Effector memory CD8-positive, alpha-beta T cell (primary cell): ENCODE measurements around the gene WDR19.

Experiments used
- ATAC-seq: fragments of 150-1000 bp; cut with Tn5 transposase; replicated peaks from 2 replicates; pipeline ENCODE4 v1.10.0; 2021; ENCODE audit warnings: mild to moderate bottlenecking, moderate library complexity
- DNase-seq, 3 experiments: peaks; one replicate each; pipeline ENCODE4 v3.0.0; 2021
- H3K27ac Mint-ChIP-seq, 2 donors: one replicate each; pipeline ENCODE4 v1.8.0; 2022; ENCODE audit warnings: mild to moderate bottlenecking in 2 of 2, mixed read lengths in 2 of 2, moderate library complexity in 2 of 2
- H3K27me3 Mint-ChIP-seq, 2 donors: one replicate each; pipeline ENCODE4 v1.8.0; 2022; ENCODE audit warnings: mixed read lengths in 2 of 2
- H3K36me3 Mint-ChIP-seq: one replicate; pipeline ENCODE4 v1.8.0; 2022; ENCODE audit warnings: mild to moderate bottlenecking, moderate library complexity, mixed read lengths; ENCODE audit not compliant: insufficient read depth
- H3K4me1 Mint-ChIP-seq, 2 donors: one replicate each; pipeline ENCODE4 v1.8.0; 2022; ENCODE audit warnings: low read depth in 2 of 2, mixed read lengths in 2 of 2
- H3K4me3 Mint-ChIP-seq, 2 donors: one replicate each; pipeline ENCODE4 v1.8.0; 2022; ENCODE audit warnings: mild to moderate bottlenecking in 2 of 2, mixed read lengths in 2 of 2, moderate library complexity in 2 of 2
- H3K9me3 Mint-ChIP-seq, 2 donors: one replicate each; pipeline ENCODE4 v1.8.0; 2022; ENCODE audit warnings: mixed read lengths in 2 of 2

WDR19 gene

GRCh38 chr4:39181520-39181904, 817 bp upstream of the WDR19 start:
- H3K27ac Mint-ChIP-seq = no peak overlapping the region
- DNase-seq (no peak), ATAC-seq (no peak)
- H3K4me1 Mint-ChIP-seq = no peaks in the 10 kb centered on the region
- H3K4me3 Mint-ChIP-seq = no peak overlapping the region
- H3K36me3 Mint-ChIP-seq = no peaks in the 10 kb centered on the region
- H3K27me3 Mint-ChIP-seq = peaks cover 0 to 19% of the 10 kb centered on the region in 2 donors
- no peaks in the 10 kb centered on the region for H3K9me3 Mint-ChIP-seq

DNA sequence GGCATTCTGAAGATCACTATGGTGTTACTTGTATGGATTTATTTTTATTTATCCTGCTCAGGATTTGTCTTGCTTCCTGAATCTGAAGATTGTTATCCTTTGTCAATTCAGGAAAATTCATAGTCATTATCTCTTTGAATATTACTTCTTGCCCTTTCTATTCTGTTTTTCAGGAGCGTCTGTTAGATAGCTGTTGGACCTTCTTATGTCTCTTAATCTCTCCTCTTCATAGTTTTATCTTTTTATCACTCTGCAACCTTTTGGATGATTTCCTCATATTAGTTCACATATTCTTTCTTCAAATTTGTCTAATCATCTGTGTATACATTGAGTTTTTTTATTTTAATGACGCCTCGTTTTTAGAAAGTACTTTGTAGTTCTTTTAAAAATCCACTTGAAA, 19.6 kb downstream of the WDR19 start:
- Mint-ChIP-seq H3K36me3 (peaks cover 6% of the 10 kb centered on the region), H3K4me3 (no peak overlapping the region), H3K27ac (no peak overlapping the region), H3K9me3 (no peaks in the 10 kb centered on the region), H3K4me1 (no peaks in the 10 kb centered on the region), H3K27me3 (no peaks in the 10 kb centered on the region)
- DNase-seq (no peak), ATAC-seq (no peak)

DNA sequence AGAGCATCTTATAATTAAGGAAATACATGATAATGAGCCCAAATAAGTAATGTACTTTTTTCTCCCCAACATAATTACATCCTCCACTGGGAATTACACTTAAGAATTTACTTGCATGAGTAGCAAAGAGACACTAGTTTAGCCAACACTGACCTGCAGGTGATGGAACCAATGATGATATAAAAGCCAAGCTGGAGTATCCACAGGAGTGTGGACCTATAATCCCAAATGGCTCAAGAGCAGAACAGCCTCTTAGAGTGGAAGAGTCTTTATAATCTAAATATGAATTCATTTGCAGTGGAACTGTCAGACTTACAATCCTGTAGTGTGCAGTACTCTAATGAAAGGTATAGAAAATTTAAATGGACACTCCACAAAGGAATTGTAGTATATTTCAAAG, 22.2 kb downstream of the WDR19 start:
- no peak for DNase-seq
- no peak overlapping the region for H3K4me3 Mint-ChIP-seq
- H3K36me3 Mint-ChIP-seq = peaks cover 10% of the 10 kb centered on the region
- no peaks in the 10 kb centered on the region for H3K27me3 Mint-ChIP-seq
- no peaks in the 10 kb centered on the region for H3K9me3 Mint-ChIP-seq
- H3K27ac Mint-ChIP-seq = no peak overlapping the region
- no peaks in the 10 kb centered on the region for H3K4me1 Mint-ChIP-seq
- ATAC-seq = no peak

- ATAC-seq (no peak), DNase-seq (no peak)
- Mint-ChIP-seq H3K9me3 (no peaks in the 10 kb centered on the region), H3K4me1 (no peaks in the 10 kb centered on the region), H3K27ac (no peak overlapping the region), H3K36me3 (peaks cover 10% of the 10 kb centered on the region), H3K4me3 (no peak overlapping the region), H3K27me3 (no peaks in the 10 kb centered on the region)
Measured at GRCh38 chr4:39205000-39205399, 22.7 kb downstream of the WDR19 start.

DNA sequence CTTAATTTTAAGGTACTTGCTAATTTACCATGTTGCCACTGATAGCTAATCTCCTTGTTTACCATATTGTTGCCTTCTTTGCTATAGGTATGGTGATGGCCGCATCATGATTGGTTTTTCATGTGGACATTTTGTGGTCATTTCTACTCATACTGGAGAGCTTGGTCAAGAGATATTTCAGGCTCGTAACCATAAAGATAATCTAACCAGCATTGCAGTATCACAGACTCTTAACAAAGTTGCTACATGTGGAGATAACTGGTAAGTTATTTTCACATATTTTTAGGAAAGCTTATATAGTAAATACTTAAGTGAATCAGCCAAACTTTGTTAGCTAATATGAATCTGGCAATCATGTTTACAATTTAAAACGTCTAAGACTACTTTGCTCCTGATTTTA, 23.1 kb downstream of the WDR19 start:
- H3K36me3 Mint-ChIP-seq = peaks cover 10% of the 10 kb centered on the region
- no peak for DNase-seq
- ATAC-seq = no peak
- H3K4me1 Mint-ChIP-seq = no peaks in the 10 kb centered on the region
- no peaks in the 10 kb centered on the region for H3K9me3 Mint-ChIP-seq
- no peaks in the 10 kb centered on the region for H3K27me3 Mint-ChIP-seq
- no peak overlapping the region for H3K4me3 Mint-ChIP-seq
- no peak overlapping the region for H3K27ac Mint-ChIP-seq

GRCh38 chr4:39227906-39228305, 45.6 kb downstream of the WDR19 start:
- H3K9me3 Mint-ChIP-seq = no peaks in the 10 kb centered on the region
- H3K27ac Mint-ChIP-seq = no peak overlapping the region
- H3K4me3 Mint-ChIP-seq = no peak overlapping the region
- no peaks in the 10 kb centered on the region for H3K27me3 Mint-ChIP-seq
- no peaks in the 10 kb centered on the region for H3K4me1 Mint-ChIP-seq
- no peaks in the 10 kb centered on the region for H3K36me3 Mint-ChIP-seq
- no peak for DNase-seq
- ATAC-seq = no peak

DNA sequence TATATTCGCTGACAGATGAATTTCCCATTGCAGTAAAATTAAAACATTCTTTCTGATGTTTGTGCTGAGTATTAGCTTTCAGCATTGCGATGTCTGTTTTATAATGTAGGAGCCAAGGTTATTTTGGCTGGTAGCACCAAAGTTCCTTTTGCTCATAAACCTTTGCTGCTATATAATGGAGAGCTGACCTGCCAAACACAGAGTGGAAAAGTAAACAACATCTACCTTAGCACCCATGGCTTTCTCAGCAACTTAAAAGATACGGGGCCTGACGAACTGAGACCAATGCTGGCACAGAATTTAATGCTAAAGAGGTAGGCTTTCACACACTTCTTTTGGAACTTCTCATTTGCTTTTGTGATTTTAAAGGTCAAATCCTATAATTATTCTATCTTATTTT, 46.0 kb downstream of the WDR19 start:
- H3K36me3 Mint-ChIP-seq = no peaks in the 10 kb centered on the region
- H3K9me3 Mint-ChIP-seq = no peaks in the 10 kb centered on the region
- H3K4me1 Mint-ChIP-seq = no peaks in the 10 kb centered on the region
- DNase-seq (no peak), ATAC-seq (no peak)
- no peak overlapping the region for H3K4me3 Mint-ChIP-seq
- no peaks in the 10 kb centered on the region for H3K27me3 Mint-ChIP-seq
- H3K27ac Mint-ChIP-seq = no peak overlapping the region

- Mint-ChIP-seq H3K9me3 (no peaks in the 10 kb centered on the region), H3K4me3 (no peak overlapping the region), H3K4me1 (no peaks in the 10 kb centered on the region), H3K27ac (no peak overlapping the region), H3K36me3 (no peaks in the 10 kb centered on the region), H3K27me3 (no peaks in the 10 kb centered on the region)
- DNase-seq (no peak), ATAC-seq (no peak)
Measured at GRCh38 chr4:39230462-39230861, 48.1 kb downstream of the WDR19 start.

- H3K27me3 Mint-ChIP-seq = no peaks in the 10 kb centered on the region
- ATAC-seq (no peak), DNase-seq (no peak)
- no peaks in the 10 kb centered on the region for H3K4me1 Mint-ChIP-seq
- no peak overlapping the region for H3K4me3 Mint-ChIP-seq
- no peaks in the 10 kb centered on the region for H3K9me3 Mint-ChIP-seq
- no peak overlapping the region for H3K27ac Mint-ChIP-seq
- H3K36me3 Mint-ChIP-seq = no peaks in the 10 kb centered on the region
Measured at GRCh38 chr4:39231660-39232059, 49.3 kb downstream of the WDR19 start.

DNA sequence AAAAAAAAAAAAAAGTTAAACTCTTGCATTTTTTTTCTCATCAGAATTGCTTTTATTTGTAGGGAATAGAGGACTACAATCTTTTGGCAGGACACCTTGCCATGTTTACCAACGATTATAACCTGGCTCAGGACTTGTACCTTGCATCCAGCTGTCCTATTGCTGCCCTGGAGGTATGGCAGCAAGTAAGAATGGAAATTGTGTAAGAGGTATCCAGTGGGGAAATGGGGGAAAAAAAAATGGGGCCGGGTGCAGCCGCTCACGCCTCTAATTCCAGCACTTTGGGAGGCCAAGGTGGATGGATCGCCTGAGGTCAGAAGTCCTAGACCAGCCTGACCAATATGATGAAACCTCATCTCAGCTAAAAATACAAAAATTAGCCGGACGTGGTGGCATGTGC, 49.8 kb downstream of the WDR19 start:
- H3K36me3 Mint-ChIP-seq = no peaks in the 10 kb centered on the region
- no peak for DNase-seq
- ATAC-seq = no peak
- H3K27me3 Mint-ChIP-seq = no peaks in the 10 kb centered on the region
- no peaks in the 10 kb centered on the region for H3K4me1 Mint-ChIP-seq
- H3K9me3 Mint-ChIP-seq = no peaks in the 10 kb centered on the region
- H3K4me3 Mint-ChIP-seq = no peak overlapping the region
- no peak overlapping the region for H3K27ac Mint-ChIP-seq

GRCh38 chr4:39233114-39233513, 50.8 kb downstream of the WDR19 start:
- Mint-ChIP-seq H3K27me3 (no peaks in the 10 kb centered on the region), H3K4me1 (no peaks in the 10 kb centered on the region), H3K36me3 (no peaks in the 10 kb centered on the region), H3K4me3 (no peak overlapping the region), H3K27ac (no peak overlapping the region), H3K9me3 (no peaks in the 10 kb centered on the region)
- ATAC-seq (no peak), DNase-seq (no peak)

GRCh38 chr4:39233783-39234182, 51.5 kb downstream of the WDR19 start:
- Mint-ChIP-seq H3K36me3 (no peaks in the 10 kb centered on the region), H3K4me3 (no peak overlapping the region), H3K27me3 (no peaks in the 10 kb centered on the region), H3K9me3 (no peaks in the 10 kb centered on the region), H3K4me1 (no peaks in the 10 kb centered on the region), H3K27ac (no peak overlapping the region)
- ATAC-seq (no peak), DNase-seq (no peak)

GRCh38 chr4:39235021-39235420, 52.7 kb downstream of the WDR19 start:
- no peaks in the 10 kb centered on the region for H3K27me3 Mint-ChIP-seq
- ATAC-seq (no peak), DNase-seq (no peak)
- no peaks in the 10 kb centered on the region for H3K4me1 Mint-ChIP-seq
- no peak overlapping the region for H3K27ac Mint-ChIP-seq
- H3K36me3 Mint-ChIP-seq = no peaks in the 10 kb centered on the region
- H3K9me3 Mint-ChIP-seq = no peaks in the 10 kb centered on the region
- no peak overlapping the region for H3K4me3 Mint-ChIP-seq

GRCh38 chr4:39235696-39236095, 53.4 kb downstream of the WDR19 start:
- no peaks in the 10 kb centered on the region for H3K4me1 Mint-ChIP-seq
- DNase-seq = no peak

DNA sequence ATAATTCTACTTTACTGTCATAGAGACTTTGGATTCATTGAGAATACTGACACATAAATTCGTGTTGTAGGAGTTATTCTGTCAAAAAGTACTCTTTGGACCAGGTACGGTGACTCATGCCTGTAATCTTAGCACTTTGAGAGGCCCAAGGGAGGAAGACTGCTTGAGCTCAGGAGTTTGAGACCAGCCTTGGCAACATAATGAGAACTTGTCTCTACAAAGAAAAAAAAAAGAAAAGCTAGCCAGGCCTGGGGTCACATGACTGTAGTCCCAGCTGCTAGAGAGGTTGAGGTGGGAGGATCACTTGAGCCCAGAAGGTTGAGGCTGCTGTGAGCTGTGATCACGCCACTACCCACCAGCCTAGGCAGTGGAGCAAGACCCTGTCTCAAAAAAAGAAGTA, 54.9 kb downstream of the WDR19 start:
- Mint-ChIP-seq H3K36me3 (no peaks in the 10 kb centered on the region), H3K27me3 (no peaks in the 10 kb centered on the region), H3K4me3 (no peak overlapping the region), H3K27ac (no peak overlapping the region), H3K4me1 (no peaks in the 10 kb centered on the region), H3K9me3 (no peaks in the 10 kb centered on the region)
- no peak for DNase-seq
- no peak for ATAC-seq

More at GRCh38 chr4:39235696-39236095, 53.4 kb downstream of the WDR19 start:
- H3K9me3 Mint-ChIP-seq = no peaks in the 10 kb centered on the region
- ATAC-seq = no peak
- H3K27ac Mint-ChIP-seq = no peak overlapping the region
- H3K36me3 Mint-ChIP-seq = no peaks in the 10 kb centered on the region
- H3K4me3 Mint-ChIP-seq = no peak overlapping the region
- H3K27me3 Mint-ChIP-seq = no peaks in the 10 kb centered on the region
